ENCODE data around the gene GFRAL.

- TF ChIP-seq ZBED1 (IDR thresholded peaks at IDR 0.05; ENCODE audit: borderline replicate concordance) = no peak
- TF ChIP-seq POLR2A (IDR thresholded peaks at IDR 0.05; ENCODE audit: low read depth, low read length) = no peak
- TF ChIP-seq CTCF (IDR thresholded peaks at IDR 0.05 in 2 of 3, conservative IDR thresholded peaks at IDR 0.05 in 1 of 3; ENCODE audit: control insufficient read depth in 2 of 3, extremely low read depth in 1 of 3, insufficient read depth in 1 of 3, low read depth in 3 of 3, low read length in 3 of 3) = no peak
- TF ChIP-seq, protein P1, sequence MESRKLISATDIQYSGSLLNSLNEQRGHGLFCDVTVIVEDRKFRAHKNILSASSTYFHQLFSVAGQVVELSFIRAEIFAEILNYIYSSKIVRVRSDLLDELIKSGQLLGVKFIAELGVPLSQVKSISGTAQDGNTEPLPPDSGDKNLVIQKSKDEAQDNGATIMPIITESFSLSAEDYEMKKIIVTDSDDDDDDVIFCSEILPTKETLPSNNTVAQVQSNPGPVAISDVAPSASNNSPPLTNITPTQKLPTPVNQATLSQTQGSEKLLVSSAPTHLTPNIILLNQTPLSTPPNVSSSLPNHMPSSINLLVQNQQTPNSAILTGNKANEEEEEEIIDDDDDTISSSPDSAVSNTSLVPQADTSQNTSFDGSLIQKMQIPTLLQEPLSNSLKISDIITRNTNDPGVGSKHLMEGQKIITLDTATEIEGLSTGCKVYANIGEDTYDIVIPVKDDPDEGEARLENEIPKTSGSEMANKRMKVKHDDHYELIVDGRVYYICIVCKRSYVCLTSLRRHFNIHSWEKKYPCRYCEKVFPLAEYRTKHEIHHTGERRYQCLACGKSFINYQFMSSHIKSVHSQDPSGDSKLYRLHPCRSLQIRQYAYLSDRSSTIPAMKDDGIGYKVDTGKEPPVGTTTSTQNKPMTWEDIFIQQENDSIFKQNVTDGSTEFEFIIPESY (IDR thresholded peaks at IDR 0.05) = no peak
- no peak for TF ChIP-seq SIN3A (IDR thresholded peaks at IDR 0.05; ENCODE audit: low read depth, low read length)
Measured at GRCh38 chr6:55423933-55424332, 96.7 kb downstream of the GFRAL start.

Data from GM12878 (cell line).